NCI-H1436 (cell line): ENCODE results near the gene TMA7B.

ENCODE experiments used
- DNase-seq: peaks from one replicate; lab custom pipeline; 2025; lab: John Stamatoyannopoulos, UW

TMA7B gene

GRCh38 chr22:39959640-39960447 is at the start of gene TMA7B:
TMA7B (plus strand) TSS chr22:39960397; CDS start chr22:39964375, 3,978 bp downstream.
- DNase-seq, result no peak

- no peak for DNase-seq
These were observed 49.2 kb upstream of the TMA7B start for GRCh38 chr22:39910876-39911613.

- DNase-seq, result no peak
These were observed 46.9 kb upstream of the TMA7B start for GRCh38 chr22:39913321-39913720.

- DNase-seq, result no peak
These were observed 46.3 kb upstream of the TMA7B start for GRCh38 chr22:39913886-39914285.

- no peak for DNase-seq
These were observed 45.6 kb upstream of the TMA7B start for GRCh38 chr22:39914584-39914983.

GRCh38 chr22:39915295-39915726 is 44.9 kb upstream of the TMA7B start:
- no peak for DNase-seq

GRCh38 chr22:39916496-39916895 is 43.7 kb upstream of the TMA7B start:
- no peak for DNase-seq

GRCh38 chr22:39917197-39917643 is 43.0 kb upstream of the TMA7B start:
- DNase-seq, result no peak

- no peak for DNase-seq
These were observed 42.3 kb upstream of the TMA7B start for GRCh38 chr22:39917776-39918495.

- no peak for DNase-seq
These were observed 40.0 kb upstream of the TMA7B start for GRCh38 chr22:39920134-39920743.

- no peak for DNase-seq
These were observed 36.5 kb upstream of the TMA7B start for GRCh38 chr22:39923696-39924095.

- no peak for DNase-seq
These were observed 35.9 kb upstream of the TMA7B start for GRCh38 chr22:39924286-39924685.

- DNase-seq, result no peak
These were observed 34.9 kb upstream of the TMA7B start for GRCh38 chr22:39925273-39925672.

GRCh38 chr22:39925909-39926679 is 34.1 kb upstream of the TMA7B start:
- no peak for DNase-seq

- DNase-seq, result no peak
These were observed 33.4 kb upstream of the TMA7B start for GRCh38 chr22:39926753-39927152.

GRCh38 chr22:39927544-39927943 is 32.7 kb upstream of the TMA7B start:
- DNase-seq, result no peak

- DNase-seq, result no peak
These were observed 31.4 kb upstream of the TMA7B start for GRCh38 chr22:39928536-39929520.

- no peak for DNase-seq
These were observed 28.9 kb upstream of the TMA7B start for GRCh38 chr22:39931251-39931650.

- DNase-seq, result no peak
These were observed 28.0 kb upstream of the TMA7B start for GRCh38 chr22:39932166-39932565.
